Suprapubic skin (tissue), 4 donors: ENCODE measurements around the gene AUTS2. TPM values are rescaled to one million over a fixed set of nuclear protein-coding genes. Genes with fewer than 3 reads are reported as not detected.

Experiments
- DNase-seq, 2 donors: peaks; one replicate each; pipeline ENCODE4 v3.0.0-alpha.2; 2019; ENCODE audit warnings: low spot score in 2 of 2
- H3K27ac ChIP-seq: fragments of 200-600 bp; sonication (generic); one replicate; pipeline ENCODE4 v1.5.1; 2019
- H3K27me3 ChIP-seq: fragments of 200-600 bp; sonication (generic); one replicate; pipeline ENCODE4 v1.5.1; 2019
- H3K36me3 ChIP-seq: fragments of 200-600 bp; sonication (generic); one replicate; pipeline ENCODE4 v1.5.1; 2019
- H3K4me1 ChIP-seq: fragments of 200-600 bp; sonication (generic); one replicate; pipeline ENCODE4 v1.5.1; 2019
- H3K4me3 ChIP-seq: fragments of 200-600 bp; sonication (generic); one replicate; pipeline ENCODE4 v1.5.1; 2019; ENCODE audit warnings: mild to moderate bottlenecking
- H3K9me3 ChIP-seq: fragments of 200-600 bp; sonication (generic); one replicate; pipeline ENCODE4 v1.5.1; 2019
- CTCF ChIP-seq, 2 donors: fragments of 200-600 bp in 1 of 2; fragments of 450-650 bp in 1 of 2; sonication (generic) in 1 of 2; IDR thresholded peaks; one replicate each; pipeline ENCODE4 v1.5.1; 2016 to 2019; ENCODE audit warnings: antibody characterized with exemption in 2 of 2, mild to moderate bottlenecking in 1 of 2, moderate library complexity in 1 of 2
- EP300 ChIP-seq: sonication (generic); formaldehyde crosslinking; IDR thresholded peaks from one replicate; pipeline ENCODE4 v1.6.1; 2017; ENCODE audit warnings: antibody characterized with exemption
- POLR2A ChIP-seq, 2 donors: fragments of 450-650 bp; IDR thresholded peaks; one replicate each; pipeline ENCODE4 v1.6.1; 2017; ENCODE audit warnings: antibody characterized with exemption in 2 of 2, mild to moderate bottlenecking in 2 of 2, moderate library complexity in 2 of 2
- POLR2AphosphoS5 ChIP-seq, 3 donors: sonication (generic); formaldehyde crosslinking; IDR thresholded peaks; one replicate each; pipeline ENCODE4 v1.6.1; 2017; ENCODE audit warnings: antibody characterized with exemption in 3 of 3
- WGBS: methylation state at CpG from one replicate; pipeline ENCODE4 v1.1.5; 2018; 5-methylcytosine and 5-hydroxymethylcytosine counted together
- total RNA-seq, 4 donors: library from RNA; depleted of rRNA; stranded (reverse); fragments of >200 nt; gene quantifications; one replicate each; pipeline ENCODE4 v1.1.0, GENCODE V29; 2016

The AUTS2 gene
- total RNA-seq, 4 donors from 2014 or later, result 31.0 to 102 (median 56.4) TPM

DNA sequence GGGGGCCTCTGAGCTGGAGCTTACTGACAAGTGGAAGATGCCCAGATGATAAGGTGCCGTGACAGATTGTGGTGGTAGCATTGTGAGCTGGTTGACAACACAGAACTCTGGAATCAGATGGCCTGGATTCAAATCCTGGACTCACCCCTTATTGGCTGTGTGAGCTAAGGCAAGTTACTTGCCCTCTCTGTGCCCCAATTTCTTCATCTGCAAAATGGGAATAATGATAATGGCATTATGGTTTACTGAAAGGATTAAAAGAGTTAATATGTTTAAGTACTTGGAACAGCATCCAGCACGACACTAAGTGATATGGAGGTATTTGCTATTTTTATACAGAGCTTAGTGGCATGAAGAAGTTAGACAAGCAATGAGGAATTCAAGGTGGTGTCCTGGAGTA is 1067.7 kb downstream of the AUTS2 start:
- Histone ChIP-seq H3K4me1 (peaks cover 8% of the 10 kb centered on the region), H3K9me3 (no peaks in the 10 kb centered on the region), H3K27me3 (no peaks in the 10 kb centered on the region), H3K27ac (no peak overlapping the region), H3K36me3 (no peaks in the 10 kb centered on the region), H3K4me3 (no peak overlapping the region)
- no peak for TF ChIP-seq CTCF (IDR thresholded peaks at IDR 0.05)
- DNase-seq, result no peak
- 90% methylated on average over 2 of the region's 2 CpGs for WGBS

DNA sequence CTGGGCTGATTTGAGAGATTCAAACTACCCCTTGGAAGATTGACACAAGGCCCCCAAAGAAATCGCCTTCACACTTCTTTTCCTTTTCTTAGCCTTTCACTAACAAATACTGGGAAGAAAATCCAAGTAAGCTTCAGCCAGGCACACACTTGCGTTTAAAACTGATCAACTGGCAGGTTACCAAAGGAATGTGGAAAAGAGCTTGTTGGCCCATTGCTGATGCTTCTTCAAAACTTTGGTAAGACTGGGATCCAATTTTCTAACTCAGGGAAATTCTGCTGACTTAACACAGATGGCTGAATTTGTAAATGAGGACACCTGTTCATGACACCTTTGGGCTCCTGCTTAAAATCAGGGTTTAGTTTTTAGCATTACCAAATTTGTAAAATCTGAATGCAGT is 1069.1 kb downstream of the AUTS2 start:
- no peak for DNase-seq
- Histone ChIP-seq H3K27me3 (no peaks in the 10 kb centered on the region), H3K4me3 (no peak overlapping the region), H3K27ac (no peak overlapping the region), H3K36me3 (no peaks in the 10 kb centered on the region), H3K9me3 (no peaks in the 10 kb centered on the region), H3K4me1 (peaks cover 8% of the 10 kb centered on the region)
- TF ChIP-seq POLR2AphosphoS5 (IDR thresholded peaks at IDR 0.05) (no peak), EP300 (no peak), CTCF (IDR thresholded peaks at IDR 0.05) (no peak), POLR2A (IDR thresholded peaks at IDR 0.05) (no peak)
- 73% methylated on average over 2 of the region's 2 CpGs for WGBS

DNA sequence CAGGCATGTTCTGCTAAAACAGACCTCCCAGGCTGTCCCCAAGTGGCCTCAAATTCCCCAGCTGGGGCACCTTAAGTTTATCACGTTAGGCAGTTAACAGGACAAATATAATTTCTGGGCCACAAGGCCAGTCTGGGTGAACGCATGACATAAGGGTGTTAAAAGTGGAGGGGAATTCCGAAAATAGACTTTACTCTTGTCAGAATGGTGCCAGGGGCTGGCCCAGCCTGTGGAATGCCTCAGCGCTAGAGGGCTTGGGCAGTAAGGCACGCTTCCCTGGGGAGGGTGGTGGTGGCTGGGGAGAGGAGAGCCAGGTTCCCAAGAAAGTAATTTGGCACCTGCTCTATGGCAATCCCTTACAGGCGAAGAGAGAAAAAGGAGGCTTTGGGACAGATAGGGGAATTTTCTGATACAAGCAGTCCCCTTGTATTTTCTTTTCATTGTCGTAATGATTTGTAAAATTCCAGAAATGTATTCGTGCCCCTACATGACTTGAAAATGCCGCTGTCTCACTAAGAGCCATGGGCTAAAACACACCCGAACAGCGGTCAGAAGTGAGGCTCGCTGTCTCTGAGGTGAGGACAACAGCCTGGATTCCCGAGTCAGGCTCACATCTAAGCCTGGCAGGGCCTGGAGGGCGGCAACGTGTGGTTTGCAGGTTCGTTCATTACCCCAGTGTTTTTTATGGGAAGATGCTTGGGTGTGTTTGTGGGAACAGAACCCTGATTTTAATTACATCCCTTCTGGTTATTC is 1070.5 kb downstream of the AUTS2 start:
- Histone ChIP-seq H3K27me3 (no peaks in the 10 kb centered on the region), H3K36me3 (no peaks in the 10 kb centered on the region), H3K9me3 (no peaks in the 10 kb centered on the region), H3K4me3 (no peak overlapping the region), H3K4me1 (peaks cover 8% of the 10 kb centered on the region), H3K27ac (no peak overlapping the region)
- DNase-seq, result no peak
- WGBS, result 41% methylated on average over 16 of the region's 16 CpGs
- TF ChIP-seq POLR2AphosphoS5 (IDR thresholded peaks at IDR 0.05), result no peak
- TF ChIP-seq CTCF (IDR thresholded peaks at IDR 0.05), result no peak
- TF ChIP-seq EP300, result no peak
- no peak for TF ChIP-seq POLR2A (IDR thresholded peaks at IDR 0.05)

GRCh38 chr7:70669854-70670253 is 1071.6 kb downstream of the AUTS2 start:
- no peaks in the 10 kb centered on the region for H3K9me3 ChIP-seq
- H3K27me3 ChIP-seq, result no peaks in the 10 kb centered on the region
- no peak for DNase-seq
- TF ChIP-seq POLR2AphosphoS5 (IDR thresholded peaks at IDR 0.05) (no peak), CTCF (IDR thresholded peaks at IDR 0.05) (no peak), EP300 (no peak), POLR2A (IDR thresholded peaks at IDR 0.05) (no peak)
- H3K27ac ChIP-seq, result no peak overlapping the region
- H3K36me3 ChIP-seq, result no peaks in the 10 kb centered on the region
- WGBS, result 86% methylated on average over 8 of the region's 8 CpGs
- no peak overlapping the region for H3K4me3 ChIP-seq
- peaks cover 8% of the 10 kb centered on the region for H3K4me1 ChIP-seq

- H3K27ac ChIP-seq, result no peak overlapping the region
- H3K27me3 ChIP-seq, result no peaks in the 10 kb centered on the region
- H3K9me3 ChIP-seq, result no peaks in the 10 kb centered on the region
- no peak overlapping the region for H3K4me3 ChIP-seq
- WGBS, result 81% methylated on average over 7 of the region's 7 CpGs
- DNase-seq, result no peak
- peaks cover 8% of the 10 kb centered on the region for H3K4me1 ChIP-seq
- TF ChIP-seq CTCF (IDR thresholded peaks at IDR 0.05) (no peak), POLR2A (IDR thresholded peaks at IDR 0.05) (no peak), POLR2AphosphoS5 (IDR thresholded peaks at IDR 0.05) (no peak), EP300 (no peak)
- no peaks in the 10 kb centered on the region for H3K36me3 ChIP-seq
These were observed 1072.0 kb downstream of the AUTS2 start for GRCh38 chr7:70670288-70670687.
